Activated CD8-positive, alpha-beta T cell treated with anti-CD3 and anti-CD28 coated beads for 36 hours (primary cell): ENCODE measurements around the gene SMIM9. TPM values are rescaled to one million over a fixed set of nuclear protein-coding genes. Genes with fewer than 3 reads are reported as not detected.

Source experiments
- ATAC-seq: fragments of 200-7000 bp; cut with Tn5 transposase; one replicate; pipeline ENCODE4 v1.10.0; 2021; ENCODE audit warnings: mild to moderate bottlenecking, moderate library complexity
- CTCF ChIA-PET: fragments of 350-600 bp; sonication (Branson Sonifier 250); formaldehyde crosslinking; loops from one replicate; lab custom pipeline; 2021; ENCODE audit warnings: antibody characterized with exemption; lab: Charles Lee
- POLR2A ChIA-PET: fragments of 350-600 bp; sonication (Branson Sonifier 250); formaldehyde crosslinking; loops from one replicate; lab custom pipeline; 2021; ENCODE audit warnings: antibody characterized with exemption; lab: Charles Lee
- DNase-seq: peaks from one replicate; pipeline ENCODE4 v3.0.0-alpha.2; 2020
- H3K27ac Mint-ChIP-seq: one replicate; pipeline ENCODE4 v1.8.0; 2021; ENCODE audit warnings: mild to moderate bottlenecking, mixed read lengths
- H3K27me3 Mint-ChIP-seq: one replicate; pipeline ENCODE4 v1.8.0; 2021; ENCODE audit warnings: mixed read lengths
- H3K36me3 Mint-ChIP-seq: one replicate; pipeline ENCODE4 v1.8.0; 2021; ENCODE audit warnings: low read depth, mixed read lengths
- H3K4me1 Mint-ChIP-seq: one replicate; pipeline ENCODE4 v1.8.0; 2021; ENCODE audit warnings: low read depth, mixed read lengths
- H3K4me3 Mint-ChIP-seq: one replicate; pipeline ENCODE4 v1.8.0; 2021; ENCODE audit warnings: mild to moderate bottlenecking, moderate library complexity, mixed read lengths
- H3K9me3 Mint-ChIP-seq: one replicate; pipeline ENCODE4 v1.8.0; 2021; ENCODE audit warnings: mixed read lengths
- intact Hi-C: fragments of 100-400 bp; cut with micrococcal nuclease; formaldehyde crosslinking; loops from one replicate; pipeline ENCODE4 v1.10.0; 2022
- total RNA-seq, 2 experiments: library from RNA; stranded (reverse); gene quantifications; one replicate each; pipeline ENCODE4 v1.2.3, GENCODE V29; 2021
- TF ChIP-seq, protein P1 (sequence below): fragments of 200-600 bp; IDR thresholded peaks from one replicate; pipeline ENCODE4 v1.8.0; 2022; ENCODE audit warnings: antibody characterized with exemption, mild to moderate bottlenecking

SMIM9 gene
- total RNA-seq, 2 experiments from 2014 or later, result not detected

DNA sequence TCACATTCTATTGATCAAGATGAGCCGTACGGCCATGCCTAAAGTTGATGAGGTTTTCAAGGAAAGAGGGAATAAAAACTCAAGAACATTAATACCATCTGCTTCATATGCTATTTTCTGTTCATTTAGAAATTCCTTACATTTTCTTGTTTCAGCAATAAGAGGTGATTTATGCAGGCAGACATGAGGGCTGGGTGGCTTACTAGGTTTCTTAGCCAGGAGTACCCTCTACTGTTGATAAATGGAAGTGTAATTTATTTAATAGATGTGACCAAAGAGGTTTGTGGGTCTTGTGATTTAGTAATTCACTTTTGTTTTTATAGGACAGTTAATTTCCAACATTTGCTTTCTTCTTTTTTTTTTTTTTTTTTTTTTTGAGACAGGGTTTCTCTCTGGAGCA, 6.4 kb upstream of the SMIM9 start:
- H3K27me3 Mint-ChIP-seq, result no peaks in the 10 kb centered on the region
- TF ChIP-seq, protein P1, sequence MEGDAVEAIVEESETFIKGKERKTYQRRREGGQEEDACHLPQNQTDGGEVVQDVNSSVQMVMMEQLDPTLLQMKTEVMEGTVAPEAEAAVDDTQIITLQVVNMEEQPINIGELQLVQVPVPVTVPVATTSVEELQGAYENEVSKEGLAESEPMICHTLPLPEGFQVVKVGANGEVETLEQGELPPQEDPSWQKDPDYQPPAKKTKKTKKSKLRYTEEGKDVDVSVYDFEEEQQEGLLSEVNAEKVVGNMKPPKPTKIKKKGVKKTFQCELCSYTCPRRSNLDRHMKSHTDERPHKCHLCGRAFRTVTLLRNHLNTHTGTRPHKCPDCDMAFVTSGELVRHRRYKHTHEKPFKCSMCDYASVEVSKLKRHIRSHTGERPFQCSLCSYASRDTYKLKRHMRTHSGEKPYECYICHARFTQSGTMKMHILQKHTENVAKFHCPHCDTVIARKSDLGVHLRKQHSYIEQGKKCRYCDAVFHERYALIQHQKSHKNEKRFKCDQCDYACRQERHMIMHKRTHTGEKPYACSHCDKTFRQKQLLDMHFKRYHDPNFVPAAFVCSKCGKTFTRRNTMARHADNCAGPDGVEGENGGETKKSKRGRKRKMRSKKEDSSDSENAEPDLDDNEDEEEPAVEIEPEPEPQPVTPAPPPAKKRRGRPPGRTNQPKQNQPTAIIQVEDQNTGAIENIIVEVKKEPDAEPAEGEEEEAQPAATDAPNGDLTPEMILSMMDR, result peak; percentile 64
- no peaks in the 10 kb centered on the region for H3K9me3 Mint-ChIP-seq
- H3K4me3 Mint-ChIP-seq, result no peak overlapping the region
- H3K4me1 Mint-ChIP-seq, result peaks cover 3% of the 10 kb centered on the region
- no peak overlapping the region for H3K27ac Mint-ChIP-seq
- DNase-seq (no peak), ATAC-seq (peak; percentile 70)
- ChIA-PET CTCF (interaction anchor here (0.6 to 2.2 kb wide), 8 partner anchors 10 to 92 kb away, joined by 3 to 8 read pairs (median 4); partner anchors contain the start of genes DKC1 and GAB3), POLR2A (no interaction called here)
- intact Hi-C loops, result no loop called here
- no peaks in the 10 kb centered on the region for H3K36me3 Mint-ChIP-seq

DNA sequence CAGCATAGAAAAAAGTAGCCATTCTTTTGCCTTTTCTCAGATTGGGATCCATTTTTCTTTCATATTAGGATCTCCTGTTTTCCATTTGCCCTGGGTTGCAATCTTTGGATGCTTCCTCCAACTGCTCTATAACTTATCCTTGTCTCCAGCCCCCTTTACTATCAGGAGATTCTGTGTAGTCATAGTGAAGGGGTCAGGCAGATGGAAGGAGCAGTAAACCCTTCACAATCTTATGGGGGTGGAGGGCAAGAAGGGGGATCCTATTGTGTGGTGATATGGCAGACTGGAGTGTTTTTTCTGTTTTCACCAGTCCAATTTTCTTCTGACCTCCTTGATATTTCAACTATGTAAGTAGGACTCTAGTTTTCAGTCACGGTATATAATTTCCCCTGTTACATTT, 1.7 kb upstream of the SMIM9 start:
- no peaks in the 10 kb centered on the region for H3K36me3 Mint-ChIP-seq
- ChIA-PET CTCF (no interaction called here), POLR2A (no interaction called here)
- no peaks in the 10 kb centered on the region for H3K9me3 Mint-ChIP-seq
- no peaks in the 10 kb centered on the region for H3K27me3 Mint-ChIP-seq
- ATAC-seq, result no peak
- peaks cover 7% of the 10 kb centered on the region for H3K4me1 Mint-ChIP-seq
- no peak overlapping the region for H3K4me3 Mint-ChIP-seq
- DNase-seq, result no peak
- TF ChIP-seq, protein P1, result no peak
- no peak overlapping the region for H3K27ac Mint-ChIP-seq
- intact Hi-C loops, result no loop called here

DNA sequence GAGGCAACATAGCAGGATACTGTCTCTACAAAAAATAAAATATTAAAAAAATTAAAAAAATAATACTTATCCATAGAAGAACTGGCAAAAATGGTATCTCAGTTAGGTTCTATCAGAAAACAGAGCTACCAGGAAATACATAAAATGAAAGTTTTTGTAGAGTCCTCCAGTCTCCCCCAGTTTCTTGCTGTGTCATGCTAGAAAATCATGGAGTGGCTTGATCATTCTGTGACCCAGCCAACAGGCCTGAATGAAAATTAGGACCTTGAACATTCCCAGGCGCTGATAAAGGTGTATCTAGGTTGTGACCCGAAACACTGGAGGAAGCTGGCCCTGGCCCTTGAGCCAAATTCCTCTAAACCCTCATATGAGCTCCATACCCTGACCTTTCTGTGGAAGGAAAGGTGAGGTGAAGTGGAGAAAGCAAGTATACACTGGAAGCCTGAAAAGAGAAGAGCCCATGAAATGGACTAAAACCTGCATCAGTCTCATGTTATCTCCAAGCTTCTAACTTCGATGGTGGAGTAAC, 652 bp downstream of the SMIM9 start:
- Mint-ChIP-seq H3K4me1 (peaks cover 17% of the 10 kb centered on the region), H3K4me3 (no peak overlapping the region), H3K9me3 (no peaks in the 10 kb centered on the region), H3K27me3 (no peaks in the 10 kb centered on the region), H3K36me3 (no peaks in the 10 kb centered on the region), H3K27ac (no peak overlapping the region)
- DNase-seq, result no peak
- POLR2A ChIA-PET, result interaction anchor here (0.6 kb wide), 1 partner anchor 285 kb away, joined by 3 read pairs; no protein-coding TSS in a partner anchor
- TF ChIP-seq, protein P1, result no peak
- ATAC-seq, result no peak
- CTCF ChIA-PET, result interaction anchor here (0.7 to 1.5 kb wide), 2 partner anchors 21 to 85 kb away, joined by 3 read pairs; no protein-coding TSS in a partner anchor
- intact Hi-C loops, result no loop called here

DNA sequence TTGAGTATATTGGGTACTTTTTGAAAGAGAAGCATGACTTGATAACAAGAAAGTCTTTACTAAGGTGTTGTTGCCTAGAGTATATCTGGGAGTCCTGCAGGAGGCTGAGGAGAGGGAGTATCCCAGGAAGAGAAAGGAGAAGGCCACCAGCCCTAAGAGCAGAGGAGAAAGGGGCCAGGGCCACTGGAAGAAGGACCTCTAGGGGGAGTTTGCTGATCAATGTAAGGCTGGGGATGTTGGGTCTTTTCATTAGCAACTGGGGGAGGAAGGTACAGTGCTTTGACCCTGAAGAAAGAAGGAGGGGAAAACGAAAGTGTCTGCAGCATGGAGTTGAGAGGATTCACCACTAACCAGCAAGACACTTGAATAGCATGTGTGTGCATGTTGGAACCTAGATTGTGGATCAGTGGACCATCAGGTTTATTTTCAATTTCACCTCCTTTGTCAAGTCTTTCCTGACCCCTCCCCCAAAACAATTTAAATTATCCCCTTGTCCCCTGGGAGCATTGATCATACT, 4.5 kb downstream of the SMIM9 start:
- no peaks in the 10 kb centered on the region for H3K9me3 Mint-ChIP-seq
- H3K27ac Mint-ChIP-seq, result no peak overlapping the region
- peaks cover 21% of the 10 kb centered on the region for H3K4me1 Mint-ChIP-seq
- no peaks in the 10 kb centered on the region for H3K36me3 Mint-ChIP-seq
- ATAC-seq (no peak), DNase-seq (no peak)
- intact Hi-C loops, result no loop called here
- TF ChIP-seq, protein P1, result no peak
- ChIA-PET POLR2A (no interaction called here), CTCF (no interaction called here)
- no peak overlapping the region for H3K4me3 Mint-ChIP-seq
- H3K27me3 Mint-ChIP-seq, result no peaks in the 10 kb centered on the region

DNA sequence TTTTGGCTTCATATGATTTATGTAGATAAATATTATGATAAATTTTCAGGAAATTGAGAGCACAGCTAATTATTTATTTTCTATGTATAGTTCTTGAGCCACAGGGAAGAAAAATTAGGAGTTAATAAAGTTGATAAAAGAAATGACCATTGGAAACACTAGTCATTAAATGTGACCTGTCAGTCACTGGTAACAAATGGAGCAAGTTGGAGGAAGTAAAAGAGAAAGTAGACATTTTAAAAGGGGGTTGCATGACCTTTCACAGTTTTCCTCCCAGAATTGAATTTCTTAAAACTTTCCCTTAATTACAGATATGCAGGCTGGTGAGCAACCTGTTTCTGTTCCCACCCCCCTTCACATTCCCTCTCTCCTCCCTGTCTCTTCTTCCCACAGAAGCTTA, 5.3 kb downstream of the SMIM9 start:
- Mint-ChIP-seq H3K9me3 (no peaks in the 10 kb centered on the region), H3K4me1 (peaks cover 21% of the 10 kb centered on the region), H3K27ac (no peak overlapping the region), H3K27me3 (no peaks in the 10 kb centered on the region), H3K4me3 (no peak overlapping the region), H3K36me3 (no peaks in the 10 kb centered on the region)
- ATAC-seq (no peak), DNase-seq (no peak)
- ChIA-PET CTCF (no interaction called here), POLR2A (interaction anchor here (0.5 kb wide), 1 partner anchor 65 kb away, joined by 3 read pairs; no protein-coding TSS in a partner anchor)
- TF ChIP-seq, protein P1, result no peak
- intact Hi-C loops, result no loop called here
